ENCODE data around the gene FHIT.

The FHIT gene

GRCh38 chr3:59854061-59854709, 1397.1 kb downstream of the FHIT start:
- TF ChIP-seq TAF1 (IDR thresholded peaks at IDR 0.05; ENCODE audit: borderline replicate concordance, low read depth, low read length): no peak
- TF ChIP-seq POLR2AphosphoS5 (IDR thresholded peaks at IDR 0.05; ENCODE audit: low read depth, low read length): no peak
- no peak for TF ChIP-seq POLR2A (IDR thresholded peaks at IDR 0.05; ENCODE audit: low read depth, low read length)
- FAIRE-seq (no peak), DNase-seq (ENCODE audit: insufficient read length) (no peak)

- FAIRE-seq: no peak
- no peak for DNase-seq (ENCODE audit: insufficient read length)
- TF ChIP-seq POLR2A (IDR thresholded peaks at IDR 0.05; ENCODE audit: low read depth, low read length) (no peak), TAF1 (IDR thresholded peaks at IDR 0.05; ENCODE audit: borderline replicate concordance, low read depth, low read length) (no peak), POLR2AphosphoS5 (IDR thresholded peaks at IDR 0.05; ENCODE audit: low read depth, low read length) (no peak)
These were observed 1400.8 kb downstream of the FHIT start for GRCh38 chr3:59850417-59850816.

GRCh38 chr3:59845386-59845785, 1405.9 kb downstream of the FHIT start:
- no peak for DNase-seq (ENCODE audit: insufficient read length)
- TF ChIP-seq POLR2A (IDR thresholded peaks at IDR 0.05; ENCODE audit: low read depth, low read length): no peak
- no peak for TF ChIP-seq POLR2AphosphoS5 (IDR thresholded peaks at IDR 0.05; ENCODE audit: low read depth, low read length)
- no peak for TF ChIP-seq TAF1 (IDR thresholded peaks at IDR 0.05; ENCODE audit: borderline replicate concordance, low read depth, low read length)
- FAIRE-seq: no peak

DNA sequence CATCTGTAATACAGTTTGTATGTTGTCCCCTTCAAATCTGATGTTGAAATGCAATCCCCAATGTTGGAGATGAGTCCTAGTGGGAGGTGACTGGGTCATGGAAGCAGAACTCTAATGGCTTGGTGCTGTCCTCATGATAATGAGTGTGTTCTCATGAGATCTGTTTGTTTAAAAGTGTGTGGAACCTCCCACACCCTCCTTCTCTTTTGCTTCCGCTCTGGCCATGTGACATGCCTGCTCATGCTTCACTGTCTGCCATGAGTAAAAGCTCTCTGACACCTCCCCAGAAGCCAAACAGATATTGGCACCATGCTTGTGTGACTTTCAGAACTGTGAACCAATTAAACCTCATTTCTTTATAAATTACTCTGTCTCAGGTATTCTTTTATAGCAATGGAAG, 1407.4 kb downstream of the FHIT start:
- DNase-seq (ENCODE audit: insufficient read length) (no peak), FAIRE-seq (no peak)
- TF ChIP-seq POLR2AphosphoS5 (IDR thresholded peaks at IDR 0.05; ENCODE audit: low read depth, low read length) (no peak), POLR2A (IDR thresholded peaks at IDR 0.05; ENCODE audit: low read depth, low read length) (no peak), TAF1 (IDR thresholded peaks at IDR 0.05; ENCODE audit: borderline replicate concordance, low read depth, low read length) (no peak)

- FAIRE-seq: peak; percentile 24
- DNase-seq (ENCODE audit: insufficient read length): no peak
- no peak for TF ChIP-seq POLR2A (IDR thresholded peaks at IDR 0.05; ENCODE audit: low read depth, low read length)
These were observed 1411.3 kb downstream of the FHIT start for GRCh38 chr3:59839810-59840515.

DNA sequence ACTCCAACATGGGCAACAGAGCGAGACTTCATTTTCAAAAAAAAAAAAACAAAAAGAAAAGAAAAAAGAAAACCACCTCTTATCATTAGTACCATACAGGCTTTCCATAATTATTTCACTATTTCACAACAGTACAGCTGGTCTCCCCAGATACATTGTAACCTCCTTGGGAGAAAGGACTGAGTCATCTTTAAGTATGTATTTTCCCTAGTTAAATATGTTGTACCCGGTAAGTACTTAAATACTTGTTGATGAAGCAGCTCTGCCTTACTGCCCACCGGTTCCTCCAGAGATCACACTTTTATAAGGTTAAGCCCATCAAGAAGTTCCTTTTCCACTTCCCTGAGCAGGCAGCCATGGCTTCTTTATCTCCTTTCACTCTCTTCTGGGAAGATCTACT, 1412.0 kb downstream of the FHIT start:
- no peak for DNase-seq (ENCODE audit: insufficient read length)
- FAIRE-seq: no peak

GRCh38 chr3:59836531-59836930, 1414.7 kb downstream of the FHIT start:
- DNase-seq (ENCODE audit: insufficient read length) (no peak), FAIRE-seq (no peak)
- no peak for TF ChIP-seq POLR2AphosphoS5 (IDR thresholded peaks at IDR 0.05; ENCODE audit: low read depth, low read length)
- TF ChIP-seq TAF1 (IDR thresholded peaks at IDR 0.05; ENCODE audit: borderline replicate concordance, low read depth, low read length): no peak

More for the DNA sequence above, 1412.0 kb downstream of the FHIT start:
- no peak for TF ChIP-seq POLR2A (IDR thresholded peaks at IDR 0.05; ENCODE audit: low read depth, low read length)
- no peak for TF ChIP-seq TAF1 (IDR thresholded peaks at IDR 0.05; ENCODE audit: borderline replicate concordance, low read depth, low read length)
- no peak for TF ChIP-seq POLR2AphosphoS5 (IDR thresholded peaks at IDR 0.05; ENCODE audit: low read depth, low read length)

DNA sequence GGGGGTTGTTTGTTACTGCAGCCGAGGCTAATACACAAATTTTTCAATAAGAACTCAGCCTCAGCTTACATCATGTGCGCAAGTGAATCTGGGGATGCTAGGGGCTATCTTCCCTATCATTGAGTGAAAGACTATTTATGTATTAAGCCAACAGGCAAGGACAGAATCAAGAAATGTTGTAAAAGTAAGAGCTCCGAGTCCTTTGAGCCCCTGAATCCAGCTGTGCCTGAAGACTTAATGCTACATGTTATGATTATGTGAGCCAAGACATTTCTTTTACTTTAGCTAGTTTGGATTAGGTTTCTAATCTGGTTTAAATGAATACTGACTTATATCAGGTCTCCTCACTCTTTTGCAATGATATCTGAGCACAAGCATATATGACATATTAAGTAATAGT, 1418.5 kb downstream of the FHIT start:
- FAIRE-seq (no peak), DNase-seq (ENCODE audit: insufficient read length) (no peak)
- no peak for TF ChIP-seq TAF1 (IDR thresholded peaks at IDR 0.05; ENCODE audit: borderline replicate concordance, low read depth, low read length)
- TF ChIP-seq POLR2A (IDR thresholded peaks at IDR 0.05; ENCODE audit: low read depth, low read length): no peak
- no peak for TF ChIP-seq POLR2AphosphoS5 (IDR thresholded peaks at IDR 0.05; ENCODE audit: low read depth, low read length)

GRCh38 chr3:59832241-59832640, 1419.0 kb downstream of the FHIT start:
- no peak for TF ChIP-seq POLR2AphosphoS5 (IDR thresholded peaks at IDR 0.05; ENCODE audit: low read depth, low read length)
- TF ChIP-seq TAF1 (IDR thresholded peaks at IDR 0.05; ENCODE audit: borderline replicate concordance, low read depth, low read length): no peak
- no peak for TF ChIP-seq POLR2A (IDR thresholded peaks at IDR 0.05; ENCODE audit: low read depth, low read length)
- no peak for FAIRE-seq
- no peak for DNase-seq (ENCODE audit: insufficient read length)

DNA sequence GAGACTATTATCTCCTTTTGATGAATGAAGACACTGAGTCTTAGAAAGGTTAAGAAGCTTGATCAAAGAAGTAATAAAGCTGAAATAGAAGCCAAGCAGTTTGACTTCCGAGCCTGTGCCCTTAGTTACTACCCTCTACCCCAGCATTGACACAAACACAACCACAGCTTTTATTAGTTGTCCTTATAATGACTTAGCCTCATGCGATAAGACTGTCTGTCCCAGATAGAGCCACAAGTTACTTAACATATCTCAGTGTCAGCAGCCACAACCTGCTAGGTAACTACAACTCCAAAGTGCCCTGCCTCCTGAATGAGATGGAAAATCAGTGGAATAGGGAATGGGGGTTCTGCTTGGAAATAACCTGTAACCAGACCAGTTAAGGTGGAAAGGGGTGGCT, 1419.9 kb downstream of the FHIT start:
- no peak for TF ChIP-seq TAF1 (IDR thresholded peaks at IDR 0.05; ENCODE audit: borderline replicate concordance, low read depth, low read length)
- no peak for TF ChIP-seq POLR2A (IDR thresholded peaks at IDR 0.05; ENCODE audit: low read depth, low read length)
- no peak for TF ChIP-seq POLR2AphosphoS5 (IDR thresholded peaks at IDR 0.05; ENCODE audit: low read depth, low read length)
- FAIRE-seq (no peak), DNase-seq (ENCODE audit: insufficient read length) (no peak)

- no peak for TF ChIP-seq TAF1 (IDR thresholded peaks at IDR 0.05; ENCODE audit: borderline replicate concordance, low read depth, low read length)
- TF ChIP-seq POLR2AphosphoS5 (IDR thresholded peaks at IDR 0.05; ENCODE audit: low read depth, low read length): no peak
- TF ChIP-seq POLR2A (IDR thresholded peaks at IDR 0.05; ENCODE audit: low read depth, low read length): no peak
- FAIRE-seq: no peak
- DNase-seq (ENCODE audit: insufficient read length): no peak
These were observed 1421.7 kb downstream of the FHIT start for GRCh38 chr3:59829527-59829926.

DNA sequence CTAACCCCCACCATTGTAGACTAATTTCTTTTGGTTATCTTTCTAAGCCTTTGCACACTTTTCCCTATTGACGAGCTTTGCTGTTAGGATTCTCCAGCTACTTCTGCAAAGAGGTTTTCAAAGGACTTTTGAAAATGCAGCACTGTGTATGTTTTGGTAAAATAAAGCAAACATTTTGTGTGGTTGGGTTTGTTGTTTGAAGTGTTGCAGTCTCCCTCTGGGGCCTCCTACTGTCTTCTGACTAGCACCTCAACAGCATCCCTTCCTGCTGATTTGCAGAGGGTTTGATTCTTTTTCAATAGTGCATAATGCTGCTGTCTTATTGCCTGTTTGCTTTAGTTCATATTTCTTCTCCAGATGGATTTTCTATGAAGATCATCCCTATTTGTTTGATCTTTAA, 1426.4 kb downstream of the FHIT start:
- FAIRE-seq (no peak), DNase-seq (ENCODE audit: insufficient read length) (no peak)

More for the DNA sequence above, 1426.4 kb downstream of the FHIT start:
- TF ChIP-seq POLR2A (IDR thresholded peaks at IDR 0.05; ENCODE audit: low read depth, low read length) (no peak), TAF1 (IDR thresholded peaks at IDR 0.05; ENCODE audit: borderline replicate concordance, low read depth, low read length) (no peak), POLR2AphosphoS5 (IDR thresholded peaks at IDR 0.05; ENCODE audit: low read depth, low read length) (no peak)

All from GM12892 (cell line).